Measurements from ENCODE around the gene SLC66A2.

Gene SLC66A2

DNA sequence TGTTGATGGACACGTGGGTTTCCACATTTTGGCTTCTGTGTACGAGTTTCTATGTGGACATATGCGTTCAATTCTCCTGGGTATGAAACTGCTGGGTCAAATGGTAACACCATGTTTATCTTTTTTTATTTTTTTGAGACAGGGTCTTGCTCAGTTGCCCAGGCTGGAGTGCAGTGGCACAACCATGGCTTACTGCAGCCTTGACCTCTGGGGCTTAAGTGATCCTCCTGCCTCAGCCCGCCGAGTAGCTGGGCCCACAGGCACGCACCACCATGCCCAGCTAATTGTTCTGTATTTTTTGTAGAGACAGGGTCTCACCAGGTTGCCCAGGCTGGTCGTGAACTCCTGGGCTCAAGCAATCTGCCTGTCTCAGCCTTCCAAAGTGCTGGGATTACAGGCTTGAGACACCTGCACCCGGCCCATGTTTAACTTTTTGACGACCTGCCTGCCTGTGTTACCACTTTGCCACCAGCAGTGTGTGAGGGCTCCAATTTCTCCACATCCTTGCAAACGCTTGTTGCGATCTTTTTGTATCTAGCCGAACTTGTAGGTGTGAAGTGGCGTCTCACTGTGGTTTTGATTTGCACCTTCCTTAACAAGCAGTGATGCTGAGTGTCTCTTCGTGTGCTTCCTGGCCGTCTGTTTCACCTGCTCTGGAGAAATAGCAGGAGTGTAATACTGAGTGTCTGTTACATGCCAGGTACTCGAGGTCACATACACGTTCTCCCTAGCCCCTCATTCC lies 19.9 kb upstream of the SLC66A2 start:
- TF ChIP-seq, protein P1, sequence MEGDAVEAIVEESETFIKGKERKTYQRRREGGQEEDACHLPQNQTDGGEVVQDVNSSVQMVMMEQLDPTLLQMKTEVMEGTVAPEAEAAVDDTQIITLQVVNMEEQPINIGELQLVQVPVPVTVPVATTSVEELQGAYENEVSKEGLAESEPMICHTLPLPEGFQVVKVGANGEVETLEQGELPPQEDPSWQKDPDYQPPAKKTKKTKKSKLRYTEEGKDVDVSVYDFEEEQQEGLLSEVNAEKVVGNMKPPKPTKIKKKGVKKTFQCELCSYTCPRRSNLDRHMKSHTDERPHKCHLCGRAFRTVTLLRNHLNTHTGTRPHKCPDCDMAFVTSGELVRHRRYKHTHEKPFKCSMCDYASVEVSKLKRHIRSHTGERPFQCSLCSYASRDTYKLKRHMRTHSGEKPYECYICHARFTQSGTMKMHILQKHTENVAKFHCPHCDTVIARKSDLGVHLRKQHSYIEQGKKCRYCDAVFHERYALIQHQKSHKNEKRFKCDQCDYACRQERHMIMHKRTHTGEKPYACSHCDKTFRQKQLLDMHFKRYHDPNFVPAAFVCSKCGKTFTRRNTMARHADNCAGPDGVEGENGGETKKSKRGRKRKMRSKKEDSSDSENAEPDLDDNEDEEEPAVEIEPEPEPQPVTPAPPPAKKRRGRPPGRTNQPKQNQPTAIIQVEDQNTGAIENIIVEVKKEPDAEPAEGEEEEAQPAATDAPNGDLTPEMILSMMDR (conservative IDR thresholded peaks at IDR 0.05; ENCODE audit: low read depth, low read length), result no peak
- no peak overlapping the region for H3K4me3 ChIP-seq (ENCODE audit: low read length)
- no peak for DNase-seq (ENCODE audit: low read depth)

DNA sequence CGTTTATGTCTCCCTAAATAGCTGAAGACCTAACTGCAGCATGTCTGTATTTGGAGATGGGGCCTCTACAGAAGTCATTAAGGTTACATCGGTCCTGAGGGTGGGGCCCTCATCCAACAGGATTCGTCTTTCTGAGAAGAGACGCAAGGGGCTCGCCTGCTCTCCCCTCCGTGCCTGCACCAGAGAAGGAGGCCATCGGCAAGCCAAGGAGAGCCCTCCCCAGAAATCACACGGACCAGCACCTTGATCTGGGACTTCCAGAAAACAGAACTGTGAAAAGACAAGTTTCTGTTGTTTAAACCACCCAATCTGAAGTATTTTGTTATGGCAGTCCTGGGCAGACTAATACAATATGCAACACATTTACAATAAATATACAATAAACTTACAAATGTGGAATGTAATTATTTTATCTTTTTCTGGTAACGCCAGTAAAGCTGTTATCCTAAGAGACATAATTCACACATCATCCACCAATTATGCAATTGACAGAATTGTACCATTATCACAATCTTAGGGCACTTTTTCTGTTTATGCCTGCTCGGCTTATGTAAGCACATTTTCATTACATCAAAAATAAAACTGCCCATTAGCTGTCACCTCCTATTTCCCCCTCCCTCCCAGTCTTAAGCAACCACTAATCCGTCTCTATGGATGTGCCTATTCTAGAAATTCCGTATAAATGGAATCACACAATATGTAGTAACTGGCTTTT lies 19.1 kb upstream of the SLC66A2 start:
- no peak for DNase-seq (ENCODE audit: low read depth)
- TF ChIP-seq, protein P1 (conservative IDR thresholded peaks at IDR 0.05; ENCODE audit: low read depth, low read length), result no peak
- no peak overlapping the region for H3K4me3 ChIP-seq (ENCODE audit: low read length)

DNA sequence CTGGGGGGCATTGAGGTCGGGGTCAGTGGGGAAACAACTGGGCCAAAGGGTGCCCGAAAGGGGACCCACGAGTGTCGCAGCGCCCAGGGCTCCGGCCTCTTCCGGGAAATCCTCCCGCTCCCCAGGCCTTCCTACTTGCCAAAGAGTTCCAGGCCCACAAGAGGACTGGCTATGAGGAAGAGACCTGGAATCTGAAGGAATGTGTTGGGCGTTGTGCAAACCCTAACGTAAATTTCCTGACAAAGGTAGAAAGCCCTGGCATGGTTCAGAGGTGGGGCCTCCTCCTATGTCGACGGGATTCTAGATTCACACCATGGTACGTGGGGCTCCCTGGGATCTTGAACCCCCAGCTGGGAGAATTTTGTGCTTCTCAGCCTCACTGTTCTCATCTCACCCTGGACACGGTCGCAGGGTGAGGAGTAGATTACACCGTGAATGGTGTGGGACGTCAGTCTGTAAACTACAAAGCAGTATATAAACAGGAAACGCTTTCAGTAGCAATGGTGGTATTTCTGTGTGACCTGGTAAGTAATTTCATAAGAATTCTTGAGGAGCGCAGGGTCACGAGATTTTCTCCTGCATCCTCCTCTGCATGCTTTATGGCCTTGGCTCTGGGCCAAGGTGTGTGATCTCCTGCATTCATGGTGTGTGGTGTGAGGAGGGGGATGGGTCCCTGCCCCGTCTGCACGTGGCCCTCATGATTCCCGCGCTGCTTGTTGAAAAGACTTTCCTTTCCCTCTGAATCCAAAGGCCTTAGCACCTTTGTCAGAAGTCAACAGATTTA lies 13.9 kb upstream of the SLC66A2 start:
- peak overlapping the region; percentile 68 for H3K4me3 ChIP-seq (ENCODE audit: low read length)
- TF ChIP-seq, protein P1 (conservative IDR thresholded peaks at IDR 0.05; ENCODE audit: low read depth, low read length), result no peak
- DNase-seq (ENCODE audit: low read depth), result peak; percentile 72

DNA sequence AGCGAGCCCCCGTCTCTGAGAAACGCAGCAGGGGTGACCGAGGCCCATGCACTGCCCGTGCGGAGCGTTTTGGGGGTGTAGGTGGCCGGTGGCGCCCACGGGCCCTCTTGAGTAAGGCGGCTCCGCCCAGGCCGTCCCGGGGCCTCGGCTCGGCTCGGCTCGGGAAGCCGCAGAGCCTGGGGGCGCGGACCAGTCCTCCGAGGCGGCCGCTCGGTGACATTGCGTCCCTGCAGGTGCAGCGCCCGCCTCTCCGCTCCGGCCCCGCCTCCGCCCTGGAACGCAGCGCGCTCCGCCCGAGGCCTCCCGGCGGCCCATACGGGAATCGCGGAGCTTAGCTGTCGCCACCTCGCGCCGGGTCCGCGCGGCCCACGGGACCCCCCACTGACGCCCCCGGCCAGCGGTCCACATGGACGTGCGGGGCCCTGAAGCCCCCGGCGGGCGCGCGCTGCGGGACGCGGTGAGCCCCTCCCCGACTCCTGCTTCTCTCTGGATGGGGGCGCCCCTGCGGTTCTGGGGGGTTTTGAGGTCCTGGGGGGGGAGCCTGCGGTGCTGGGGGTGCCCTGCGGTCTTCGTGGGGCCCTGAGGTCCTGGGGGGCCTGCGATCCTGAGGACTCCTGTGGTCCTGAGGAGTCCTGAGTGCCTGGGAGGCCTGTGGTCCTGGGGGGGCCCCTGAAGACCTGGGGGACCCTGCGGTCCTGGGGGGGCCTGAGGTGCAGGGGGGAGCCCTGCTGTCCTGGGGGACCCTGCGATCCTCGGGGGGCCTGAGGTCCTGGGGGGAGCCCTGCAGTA lies 13.1 kb upstream of the SLC66A2 start, which contains the start of gene HSBP1L1:
TSS of gene HSBP1L1 (plus strand) at position 314 of the 789 bp plus-strand sequence. CDS start at position 407, 93 bp downstream.
- peak within 1 kb of the TSS; percentile 68 for H3K4me3 ChIP-seq (ENCODE audit: low read length)
- TF ChIP-seq, protein P1 (conservative IDR thresholded peaks at IDR 0.05; ENCODE audit: low read depth, low read length), result peak; percentile 21
- no peak for DNase-seq (ENCODE audit: low read depth)

DNA sequence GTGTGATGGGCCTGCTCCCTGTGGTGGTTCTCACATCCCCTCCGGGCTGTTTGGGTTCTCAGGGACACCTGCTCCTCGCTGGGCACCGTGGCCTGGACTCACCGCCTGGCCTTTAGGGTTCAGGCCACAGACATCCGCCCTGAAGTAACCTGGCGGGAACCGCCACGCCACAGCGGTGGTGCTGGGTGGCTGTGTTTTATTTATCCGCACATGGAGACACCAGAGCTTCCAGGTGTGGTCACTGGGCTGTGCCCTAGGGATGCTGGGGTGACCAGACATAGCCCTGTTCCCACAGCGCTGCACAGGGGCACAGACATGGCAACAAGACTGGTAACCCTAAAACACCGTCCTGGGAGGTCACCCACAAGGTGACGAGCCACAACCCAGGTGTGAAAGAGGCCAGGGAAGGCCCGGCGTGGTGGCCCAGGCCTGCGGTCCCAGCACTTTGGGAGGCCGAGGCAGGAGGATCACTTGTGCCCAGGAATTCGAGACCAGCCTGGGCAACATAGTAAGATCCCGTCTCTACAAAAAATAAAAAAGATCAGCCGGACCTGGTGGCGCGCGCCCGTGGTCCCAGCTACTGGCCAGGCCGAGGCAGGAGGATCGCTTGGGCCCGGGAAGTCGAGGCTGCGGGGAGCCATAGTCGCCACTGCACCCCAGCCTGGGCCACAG lies 12.3 kb upstream of the SLC66A2 start:
- peak overlapping the region; percentile 68 for H3K4me3 ChIP-seq (ENCODE audit: low read length)
- TF ChIP-seq, protein P1 (conservative IDR thresholded peaks at IDR 0.05; ENCODE audit: low read depth, low read length), result no peak
- no peak for DNase-seq (ENCODE audit: low read depth)

Measured in retinal pigment epithelial cell (primary cell).